OCI-M2 (cell line): ENCODE measurements around the gene ARL15.
"Not testable (repeated sequence)": the region's sequence is repeated elsewhere in the genome, so short reads cannot be mapped to it uniquely, and the experiment has no call there.

Experiments used
- DNase-seq: peaks from one replicate; lab custom pipeline; 2025; ENCODE audit not compliant: unreplicated experiment; lab: John Stamatoyannopoulos, UW

The ARL15 gene

GRCh38 chr5:54049144-54049543, 261.2 kb downstream of the ARL15 start:
- no peak for DNase-seq

DNA sequence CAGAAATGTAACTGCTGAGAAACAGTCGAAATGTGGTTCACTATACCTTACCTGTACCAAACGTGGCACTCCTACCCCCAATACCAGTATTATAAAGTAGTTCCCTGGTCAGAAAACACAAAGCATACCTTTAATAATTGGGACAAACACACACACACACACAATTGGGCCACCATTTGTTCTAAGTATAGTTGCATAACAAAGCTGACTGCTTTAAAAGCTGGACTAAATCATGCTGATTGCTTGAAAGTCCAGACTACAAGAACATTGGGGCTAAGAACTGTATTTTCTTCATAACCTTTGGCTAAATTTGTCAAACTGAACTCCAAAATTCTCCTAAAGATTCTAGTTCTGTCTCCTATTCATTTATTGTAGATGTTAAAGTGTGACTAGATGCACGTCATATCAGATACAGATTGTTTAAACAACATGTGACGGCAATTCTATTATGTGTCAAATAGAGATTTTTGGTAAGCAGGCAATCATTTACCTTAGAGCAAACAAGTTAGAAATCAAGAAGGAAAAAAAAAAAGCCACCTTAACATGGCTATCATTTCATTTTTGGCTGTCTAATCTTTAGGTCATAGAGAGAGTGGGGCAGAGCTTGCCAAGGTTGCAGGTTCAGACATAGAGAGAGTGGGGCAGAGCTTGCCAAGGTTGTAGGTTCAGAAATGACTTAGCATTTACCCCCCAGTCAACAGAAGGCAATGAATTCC, 265.1 kb downstream of the ARL15 start:
- no peak for DNase-seq

DNA sequence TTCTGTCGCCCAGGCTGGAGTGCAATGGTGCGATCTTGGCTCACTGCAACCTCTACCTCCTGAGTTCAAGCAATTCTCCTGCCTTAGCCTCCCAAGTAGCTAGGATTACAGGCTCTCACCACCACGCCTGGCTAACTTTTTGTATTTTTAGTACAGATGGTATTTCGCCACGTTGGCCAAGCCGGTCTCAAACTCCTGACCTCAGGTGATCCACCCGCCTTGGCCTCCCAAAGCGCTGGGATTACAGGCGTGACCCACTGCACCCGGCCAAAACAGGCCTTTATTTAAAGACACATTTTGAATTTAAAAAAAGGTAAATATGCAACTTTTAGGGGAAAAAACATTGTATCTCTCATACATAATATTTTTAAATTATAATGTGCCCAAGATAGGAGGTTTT, 266.1 kb downstream of the ARL15 start:
- DNase-seq, result not testable (repeated sequence)

GRCh38 chr5:54040804-54041203, 269.6 kb downstream of the ARL15 start:
- DNase-seq, result no peak

GRCh38 chr5:54040018-54040417, 270.4 kb downstream of the ARL15 start:
- DNase-seq, result no peak

DNA sequence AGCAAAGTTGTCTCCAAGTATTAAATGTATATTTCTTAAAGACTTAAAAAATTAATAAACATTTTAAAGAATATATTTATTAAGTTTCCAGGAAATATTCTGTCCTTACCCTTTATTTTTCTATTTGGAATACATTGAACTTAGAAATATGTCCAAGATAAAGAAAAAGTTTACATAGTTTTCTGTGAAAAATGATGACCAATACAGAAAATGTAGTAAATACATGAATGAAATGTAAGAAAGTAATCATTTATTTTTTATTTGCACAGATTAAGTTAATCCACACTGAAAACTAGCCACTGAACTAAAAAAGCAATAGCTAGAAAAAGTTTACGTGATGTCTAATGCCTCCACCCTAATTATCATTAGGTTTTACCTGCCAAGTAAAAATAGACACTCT, 273.2 kb downstream of the ARL15 start:
- no peak for DNase-seq

GRCh38 chr5:54030981-54031380, 279.4 kb downstream of the ARL15 start:
- no peak for DNase-seq

- no peak for DNase-seq
Measured at GRCh38 chr5:54024466-54024865, 285.9 kb downstream of the ARL15 start.

DNA sequence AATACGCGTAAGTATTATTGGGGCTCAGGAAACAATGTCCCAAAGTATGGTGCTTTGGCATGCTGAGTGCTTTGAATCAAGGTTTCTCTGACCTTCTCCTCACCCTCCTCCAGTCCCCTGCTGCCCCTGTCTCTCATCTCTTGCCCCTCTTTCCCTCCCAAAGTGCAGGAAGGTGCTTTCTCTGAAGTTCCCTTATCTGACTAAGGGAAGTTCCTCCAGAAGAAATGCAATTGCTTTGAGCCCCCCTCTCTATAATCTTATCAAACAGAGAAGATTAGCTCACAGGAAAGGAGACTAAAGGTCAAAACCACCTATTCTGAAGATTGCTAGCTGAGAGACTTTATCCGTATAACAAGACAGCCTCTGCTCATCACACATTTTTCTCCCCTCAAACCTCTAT, 288.1 kb downstream of the ARL15 start:
- no peak for DNase-seq

DNA sequence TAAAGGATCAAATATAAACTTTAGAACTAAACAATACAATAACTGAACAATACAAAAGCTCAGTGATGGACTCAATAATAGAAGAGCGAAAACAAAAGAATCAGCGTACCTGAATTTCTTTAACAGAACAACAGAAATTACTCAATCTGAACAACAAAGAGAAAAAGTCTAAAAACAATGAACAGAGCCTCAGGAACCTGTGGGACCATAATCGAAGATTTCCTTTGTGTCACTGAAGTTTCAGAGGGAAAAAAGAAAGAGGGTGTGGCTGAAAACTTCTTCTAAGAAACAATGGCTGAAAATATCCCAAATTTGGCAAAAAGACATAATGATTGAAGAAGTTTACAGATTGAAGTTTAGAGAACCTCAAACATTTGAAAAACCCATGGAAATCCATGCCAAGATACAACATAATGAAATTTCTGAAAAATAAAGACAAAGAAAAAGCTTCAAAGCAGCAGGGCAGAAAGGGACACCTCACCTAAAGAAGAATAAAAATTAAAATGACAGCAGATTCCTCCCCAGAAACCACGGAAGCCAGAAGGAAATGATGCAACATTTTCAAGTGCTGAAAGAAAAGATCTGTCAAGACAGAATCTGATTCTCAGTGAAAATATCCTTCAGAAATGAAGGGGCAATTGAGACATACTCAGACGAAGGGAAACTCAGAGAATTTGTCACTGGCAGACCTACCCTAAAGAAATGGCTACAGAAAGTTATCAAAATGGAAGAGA, 288.8 kb downstream of the ARL15 start:
- no peak for DNase-seq

DNA sequence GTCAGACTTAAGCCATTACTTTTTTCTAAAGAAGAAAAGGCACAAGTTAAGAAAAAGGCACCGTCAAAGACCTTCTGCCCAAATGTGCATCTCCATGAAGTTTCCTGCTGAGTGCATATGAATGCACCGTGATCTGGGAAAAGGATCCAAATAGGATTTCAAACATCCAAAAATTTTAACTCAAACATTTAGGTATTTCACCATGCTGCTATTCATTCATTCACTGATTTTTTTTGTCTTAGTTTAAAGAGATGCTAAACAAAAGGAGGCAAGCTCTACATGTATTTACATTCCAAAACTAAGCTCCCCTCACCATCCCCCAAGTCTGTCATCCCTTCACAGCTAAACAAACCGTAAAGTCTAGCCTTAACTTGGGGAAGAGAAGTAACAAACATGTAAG, 291.9 kb downstream of the ARL15 start:
- DNase-seq, result no peak

DNA sequence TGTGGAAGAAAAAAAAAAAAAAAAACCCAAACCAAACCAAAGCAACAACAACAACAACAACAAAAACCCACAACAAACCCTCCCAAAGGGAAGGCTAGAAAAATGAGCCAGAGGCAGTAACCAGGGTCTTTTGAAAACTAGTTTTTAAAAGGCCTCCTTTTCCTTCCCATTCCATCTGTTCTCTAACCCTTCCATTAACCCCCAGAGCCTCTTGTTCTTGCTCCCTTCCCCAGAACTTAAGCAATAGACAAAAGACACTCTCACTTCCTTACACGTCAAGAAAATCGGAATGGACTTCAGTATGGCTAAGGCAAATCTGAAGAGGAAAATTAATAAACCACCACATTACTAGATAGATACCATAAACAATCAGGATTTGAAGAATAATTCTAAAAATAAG, 292.8 kb downstream of the ARL15 start:
- DNase-seq, result no peak

- no peak for DNase-seq
Measured at GRCh38 chr5:54013556-54014194, 296.7 kb downstream of the ARL15 start.

- no peak for DNase-seq
Measured at GRCh38 chr5:54009828-54010227, 300.5 kb downstream of the ARL15 start.

DNA sequence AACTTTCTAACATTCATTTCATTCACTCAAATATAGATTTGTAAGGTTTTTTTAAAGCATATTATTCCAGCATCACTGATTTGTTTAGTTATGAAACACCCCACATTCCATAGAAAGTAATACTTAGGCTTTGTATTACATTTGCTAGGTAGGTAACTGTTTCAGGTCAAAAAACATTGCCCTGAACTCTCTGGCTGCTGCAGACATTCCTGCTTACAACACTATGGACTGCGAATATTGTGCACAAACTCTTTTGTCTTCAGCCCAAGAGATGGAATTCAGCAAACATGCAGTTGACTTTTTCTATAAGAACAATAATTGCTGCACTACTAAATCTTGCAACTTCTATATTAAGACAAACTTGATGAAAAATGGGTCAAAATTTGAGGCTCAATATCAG, 301.0 kb downstream of the ARL15 start:
- no peak for DNase-seq

DNA sequence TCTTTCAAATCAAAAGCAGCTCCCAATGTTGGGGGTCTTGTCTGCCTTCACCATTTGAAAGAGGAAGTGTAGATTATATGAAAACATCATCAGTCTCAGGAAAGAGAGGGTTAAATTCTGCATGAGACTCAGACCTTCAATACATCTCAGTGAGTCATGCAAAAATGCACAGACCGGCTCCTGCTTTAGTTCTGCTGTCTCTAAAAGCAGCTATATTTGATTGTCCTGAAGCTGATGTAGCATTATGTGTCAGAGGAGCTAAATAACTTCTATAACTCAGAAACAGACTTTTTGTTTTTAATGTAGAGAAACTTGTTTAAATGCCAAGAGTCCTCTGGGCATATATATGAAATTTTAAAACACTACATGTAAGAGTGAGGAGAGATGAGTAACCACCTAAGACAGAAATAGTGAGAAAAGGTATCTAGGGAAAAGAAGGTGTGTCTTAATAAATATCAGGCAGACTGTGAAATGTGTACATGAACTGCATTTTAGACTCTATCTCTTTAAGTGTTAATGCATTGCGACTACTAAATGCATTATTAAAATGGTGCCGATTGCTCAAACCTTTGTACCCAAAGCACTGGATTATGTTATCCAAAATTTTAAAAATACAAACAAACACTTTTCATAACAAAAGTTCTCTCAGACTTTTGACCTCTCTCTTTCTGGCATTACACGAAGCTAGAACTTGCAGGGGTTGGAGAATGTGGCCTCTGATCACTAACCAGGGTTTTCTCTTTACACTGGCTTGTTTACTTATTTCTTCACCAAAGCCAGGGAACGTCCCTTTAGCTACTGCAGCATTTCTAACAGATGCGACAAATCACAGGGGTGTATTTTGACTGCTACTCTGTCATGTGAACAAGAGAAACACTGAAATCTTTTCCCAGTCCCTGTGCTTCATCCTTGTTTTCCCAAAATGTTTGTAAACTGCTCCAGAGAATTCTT, 302.3 kb downstream of the ARL15 start:
- no peak for DNase-seq

GRCh38 chr5:54004697-54005096, 305.7 kb downstream of the ARL15 start:
- DNase-seq, result no peak

DNA sequence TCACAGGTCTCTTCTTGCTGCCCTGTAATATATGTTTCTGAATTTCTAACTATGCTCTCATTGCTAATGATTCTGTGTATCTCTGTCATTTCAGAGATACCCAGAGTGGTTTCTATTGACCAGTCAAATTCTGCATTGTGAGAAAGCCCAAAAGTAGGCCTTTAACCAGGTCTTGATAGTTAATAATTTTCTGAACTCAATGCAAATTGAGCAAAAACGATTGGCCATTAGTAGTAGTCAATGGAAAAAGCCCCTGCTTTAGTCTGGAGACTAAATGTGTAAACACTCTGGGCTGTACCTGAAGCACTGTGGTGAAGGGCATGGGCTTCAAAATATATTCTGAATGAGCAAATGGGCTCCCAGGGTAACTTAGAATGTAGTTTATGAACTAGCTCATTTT, 307.6 kb downstream of the ARL15 start:
- DNase-seq, result no peak

GRCh38 chr5:54001976-54002775, 308.2 kb downstream of the ARL15 start:
- DNase-seq, result no peak

DNA sequence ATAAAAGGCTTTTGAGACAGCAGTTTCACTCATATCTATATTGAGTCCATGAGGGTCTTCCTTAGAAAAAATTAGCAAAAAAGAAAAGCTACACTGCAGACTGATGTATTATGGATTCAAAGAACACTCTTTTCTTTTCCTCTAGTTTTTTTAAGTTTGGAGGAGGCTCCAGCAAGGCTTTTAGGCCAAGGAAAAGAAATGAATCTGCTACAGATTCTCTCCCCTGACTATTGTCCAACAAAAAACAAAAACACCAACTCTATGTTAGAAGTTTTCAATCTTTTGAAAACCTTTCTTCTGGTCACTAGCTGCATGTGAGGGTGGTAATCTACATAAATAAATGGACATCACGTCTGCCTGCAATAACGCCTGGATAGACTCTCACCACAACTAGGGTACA, 310.4 kb downstream of the ARL15 start:
- no peak for DNase-seq
